Trophoblast cell (in vitro differentiated cells and primary cell): ENCODE results near the gene ATP2C2.

Source experiments
- DNase-seq, 2 donors: peaks; one replicate each; pipeline ENCODE4 v3.0.0-alpha.2; 2016
- H2AFZ ChIP-seq: 2 replicates; pipeline ENCODE4 v1.6.1; 2013; ENCODE audit warnings: low read length, moderate library complexity, mild to moderate bottlenecking; ENCODE audit not compliant: insufficient read depth, poor library complexity
- H2AK5ac ChIP-seq: 2 replicates; pipeline ENCODE4 v1.6.1; 2013; ENCODE audit warnings: mild to moderate bottlenecking, low read length
- H2BK120ac ChIP-seq: 2 replicates; pipeline ENCODE4 v1.6.1; 2013; ENCODE audit warnings: low read length, mild to moderate bottlenecking, moderate library complexity; ENCODE audit not compliant: insufficient read depth, poor library complexity
- H2BK12ac ChIP-seq: 2 replicates; pipeline ENCODE4 v1.6.1; 2013; ENCODE audit warnings: mild to moderate bottlenecking, low read length, moderate library complexity
- H2BK5ac ChIP-seq: 2 replicates; pipeline ENCODE4 v1.6.1; 2013; ENCODE audit warnings: low read length, low read depth, moderate library complexity, mild to moderate bottlenecking; ENCODE audit not compliant: poor library complexity
- H3K14ac ChIP-seq: 2 replicates; pipeline ENCODE4 v1.6.1; 2013; ENCODE audit warnings: mild to moderate bottlenecking, low read length
- H3K18ac ChIP-seq: 2 replicates; pipeline ENCODE4 v1.6.1; 2013; ENCODE audit warnings: mild to moderate bottlenecking, low read length
- H3K23ac ChIP-seq: 2 replicates; pipeline ENCODE4 v1.6.1; 2013; ENCODE audit warnings: low read length
- H3K27ac ChIP-seq: 2 replicates; pipeline ENCODE4 v1.5.1; 2013; ENCODE audit warnings: low read depth, mild to moderate bottlenecking, inconsistent platforms, low read length, moderate library complexity
- H3K27me3 ChIP-seq: 2 replicates; pipeline ENCODE4 v1.6.1; 2013; ENCODE audit warnings: inconsistent platforms, mild to moderate bottlenecking, low read length, moderate library complexity; ENCODE audit not compliant: insufficient read depth
- H3K36me3 ChIP-seq, 2 experiments: 1 replicate in 1 of 2; 2 replicates in 1 of 2; pipeline ENCODE4 v1.6.1; 2013; ENCODE audit warnings: low read length in 2 of 2, mild to moderate bottlenecking in 2 of 2, moderate library complexity in 1 of 2; ENCODE audit not compliant: insufficient read depth in 2 of 2, control insufficient read depth in 1 of 2
- H3K4ac ChIP-seq: 2 replicates; pipeline ENCODE4 v1.6.1; 2013; ENCODE audit warnings: low read depth, mild to moderate bottlenecking, low read length, moderate library complexity
- H3K4me1 ChIP-seq, 2 experiments: 1 replicate in 1 of 2; 2 replicates in 1 of 2; pipeline ENCODE4 v1.6.1; 2013; ENCODE audit warnings: low read length in 2 of 2, mild to moderate bottlenecking in 2 of 2, moderate library complexity in 1 of 2; ENCODE audit not compliant: insufficient read depth in 2 of 2, control insufficient read depth in 1 of 2
- H3K4me2 ChIP-seq: 2 replicates; pipeline ENCODE4 v1.6.1; 2013; ENCODE audit warnings: inconsistent platforms, mild to moderate bottlenecking, low read length, moderate library complexity
- H3K4me3 ChIP-seq: 2 replicates; pipeline ENCODE4 v1.5.1; 2013; ENCODE audit warnings: mild to moderate bottlenecking, low read depth, low read length, inconsistent platforms
- H3K79me1 ChIP-seq: one replicate; pipeline ENCODE4 v1.6.1; 2013; ENCODE audit warnings: low read length
- H3K79me2 ChIP-seq: 2 replicates; pipeline ENCODE4 v1.6.1; 2013; ENCODE audit warnings: low read length, mild to moderate bottlenecking; ENCODE audit not compliant: control insufficient read depth, insufficient read depth, poor library complexity
- H3K9ac ChIP-seq: 2 replicates; pipeline ENCODE4 v1.6.1; 2013; ENCODE audit warnings: mild to moderate bottlenecking, low read length
- H3K9me3 ChIP-seq: 2 replicates; pipeline ENCODE4 v1.6.1; 2013; ENCODE audit warnings: low read depth, mild to moderate bottlenecking, control low read depth, inconsistent platforms, low read length; ENCODE audit not compliant: insufficient read depth
- H4K12ac ChIP-seq: 2 replicates; pipeline ENCODE4 v1.6.1; 2013; ENCODE audit warnings: low read depth, mild to moderate bottlenecking, low read length, moderate library complexity
- H4K8ac ChIP-seq: 2 replicates; pipeline ENCODE4 v1.6.1; 2013; ENCODE audit warnings: low read depth, mild to moderate bottlenecking, low read length, moderate library complexity
- H4K91ac ChIP-seq: one replicate; pipeline ENCODE4 v1.6.1; 2013; ENCODE audit warnings: low read depth, mild to moderate bottlenecking, low read length, moderate library complexity
- WGBS: extraction: QIAGEN DNeasy Blood & Tissue Kit; methylation state at CpG from one replicate; pipeline ENCODE4 v1.1.7; 2013; ENCODE audit warnings: missing lambda C conversion rate; ENCODE audit not compliant: insufficient read length, insufficient coverage; ENCODE audit errors: extremely low coverage; 5-methylcytosine and 5-hydroxymethylcytosine counted together

ATP2C2 gene

DNA sequence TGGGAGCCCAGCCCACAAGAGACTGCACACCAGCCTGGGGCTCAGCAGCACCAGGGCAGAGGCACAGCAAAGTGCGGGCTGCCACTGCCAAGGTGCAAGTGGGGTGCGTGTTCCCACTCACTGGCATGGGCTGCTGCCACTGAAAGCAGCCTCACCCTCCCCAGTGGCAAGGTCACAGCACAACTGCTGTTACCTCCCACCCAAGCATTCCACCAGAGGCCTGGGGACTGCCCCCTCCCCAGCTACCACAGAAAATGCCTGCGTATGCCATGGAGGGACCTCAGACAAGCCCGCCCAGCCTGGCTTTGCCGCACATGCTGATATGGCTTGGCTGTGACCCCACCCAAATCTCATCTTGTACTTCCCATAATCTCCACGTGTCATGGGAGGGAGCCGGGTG, 103.0 kb downstream of the ATP2C2 start:
- Histone ChIP-seq H2BK120ac (no peak overlapping the region), H3K27me3 (no peaks in the 10 kb centered on the region), H4K12ac (no peak overlapping the region), H4K91ac (no peak overlapping the region), H3K4me2 (no peak overlapping the region), H3K4me3 (no peak overlapping the region), H3K79me2 (no peaks in the 10 kb centered on the region), H3K36me3 (peaks cover 6 to 9% of the 10 kb centered on the region in 2 experiments), H3K14ac (no peak overlapping the region), H3K27ac (no peak overlapping the region), H2AFZ (no peak overlapping the region), H4K8ac (no peak overlapping the region), H3K23ac (no peak overlapping the region), H3K9ac (no peak overlapping the region), H3K4me1 (peaks cover 3% of the 10 kb centered on the region in 2 experiments), H2BK12ac (no peak overlapping the region), H2BK5ac (no peak overlapping the region), H3K9me3 (peaks cover 6% of the 10 kb centered on the region), H3K79me1 (peaks cover 9% of the 10 kb centered on the region), H3K4ac (no peak overlapping the region), H2AK5ac (no peak overlapping the region), H3K18ac (no peak overlapping the region)
- DNase-seq: no peak
- WGBS: no CpG with 5 or more reads among the region's 7 CpGs

DNA sequence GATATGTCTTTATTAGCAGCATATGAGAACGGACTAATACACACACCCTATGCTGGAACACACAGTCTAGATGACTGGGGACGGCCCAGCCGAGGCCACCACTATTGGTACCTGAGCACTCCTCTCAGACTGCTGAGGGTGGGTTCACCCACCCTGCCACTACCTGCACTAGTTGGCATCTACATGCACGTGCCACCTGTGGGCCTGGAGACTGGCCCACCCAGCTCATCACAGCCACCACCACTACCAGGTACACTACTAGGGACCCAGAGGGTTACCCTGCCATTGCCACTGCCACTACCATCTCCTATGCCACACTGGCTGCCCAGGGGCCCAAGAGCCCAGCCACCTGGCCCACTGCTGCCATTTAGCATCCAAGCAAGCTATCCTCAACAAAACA, 103.6 kb downstream of the ATP2C2 start:
- Histone ChIP-seq H3K4ac (no peak overlapping the region), H3K9me3 (peaks cover 6% of the 10 kb centered on the region), H2AFZ (no peak overlapping the region), H3K9ac (no peak overlapping the region), H3K27ac (no peak overlapping the region), H3K14ac (no peak overlapping the region), H2BK12ac (peak overlapping the region; percentile 7), H3K4me3 (no peak overlapping the region), H2BK120ac (no peak overlapping the region), H2BK5ac (no peak overlapping the region), H4K91ac (no peak overlapping the region), H4K12ac (no peak overlapping the region), H3K27me3 (no peaks in the 10 kb centered on the region), H3K23ac (no peak overlapping the region), H3K36me3 (peaks cover 6 to 9% of the 10 kb centered on the region in 2 experiments), H3K79me2 (no peaks in the 10 kb centered on the region), H4K8ac (no peak overlapping the region), H3K79me1 (peaks cover 15% of the 10 kb centered on the region), H3K4me1 (peaks cover 6 to 10% of the 10 kb centered on the region in 2 experiments), H3K4me2 (no peak overlapping the region), H2AK5ac (no peak overlapping the region), H3K18ac (no peak overlapping the region)
- DNase-seq: no peak
- no CpG with 5 or more reads among the region's 4 CpGs for WGBS

DNA sequence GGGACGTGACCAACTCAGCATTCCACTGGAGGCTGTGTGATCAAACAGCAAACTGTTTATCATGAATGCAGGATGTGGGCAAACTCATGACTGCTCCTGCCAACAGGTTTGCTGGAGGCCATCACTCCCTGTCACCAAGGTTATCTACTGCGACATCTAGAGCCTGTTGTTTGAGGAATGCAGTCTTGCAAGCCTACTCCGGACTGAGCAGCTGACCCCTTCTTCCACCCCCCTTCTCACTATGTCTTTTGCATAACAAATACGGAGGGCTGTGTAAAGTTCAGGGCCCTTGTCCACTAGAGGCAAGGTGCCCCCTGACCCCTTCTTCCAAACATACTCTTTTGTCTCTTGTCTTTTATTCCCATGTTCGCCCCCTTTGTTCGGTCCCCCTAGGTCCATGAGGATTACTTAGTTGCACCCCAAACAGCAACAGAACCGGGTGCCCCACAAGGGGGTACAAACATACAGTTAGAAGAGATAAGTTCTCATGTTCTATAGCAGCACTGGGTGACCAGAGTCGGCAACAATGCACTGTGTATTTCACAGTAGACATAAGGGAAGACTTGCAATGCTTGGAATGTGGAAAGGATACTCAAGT, 107.4 kb downstream of the ATP2C2 start:
- peak overlapping the region; percentile 63 for H4K91ac ChIP-seq
- peaks cover 16 to 19% of the 10 kb centered on the region in 2 experiments for H3K36me3 ChIP-seq
- H3K79me1 ChIP-seq: peaks cover 22% of the 10 kb centered on the region
- H3K23ac ChIP-seq: no peak overlapping the region
- peaks cover 2% of the 10 kb centered on the region for H3K79me2 ChIP-seq
- H2AK5ac ChIP-seq: no peak overlapping the region
- H3K27ac ChIP-seq: peak overlapping the region; percentile 81
- no peak overlapping the region for H3K4me3 ChIP-seq
- H3K9ac ChIP-seq: no peak overlapping the region
- H2AFZ ChIP-seq: peak overlapping the region; percentile 13
- H4K8ac ChIP-seq: peak overlapping the region; percentile 17
- H2BK12ac ChIP-seq: peak overlapping the region; percentile 21
- H3K4ac ChIP-seq: no peak overlapping the region
- no peak overlapping the region for H4K12ac ChIP-seq
- H3K27me3 ChIP-seq: no peaks in the 10 kb centered on the region
- peak overlapping the region; percentile 88 for H2BK120ac ChIP-seq
- H3K9me3 ChIP-seq: peaks cover 3% of the 10 kb centered on the region
- no CpG with 5 or more reads among the region's 8 CpGs for WGBS
- peak overlapping the region; percentile 51 for H3K18ac ChIP-seq
- peak; percentile 80 to 85 for DNase-seq
- peak overlapping the region; percentile 64 for H3K14ac ChIP-seq
- peaks cover 14 to 21% of the 10 kb centered on the region in 2 experiments for H3K4me1 ChIP-seq
- peak overlapping the region; percentile 29 for H3K4me2 ChIP-seq
- peak overlapping the region; percentile 90 for H2BK5ac ChIP-seq

- Histone ChIP-seq H4K91ac (peak overlapping the region; percentile 78), H4K12ac (no peak overlapping the region), H2BK5ac (peak overlapping the region; percentile 42), H3K4me2 (no peak overlapping the region), H3K27me3 (no peaks in the 10 kb centered on the region), H2AK5ac (peak overlapping the region; percentile 84), H3K4me1 (peaks cover 14 to 21% of the 10 kb centered on the region in 2 experiments), H3K36me3 (peaks cover 21 to 24% of the 10 kb centered on the region in 2 experiments), H3K23ac (no peak overlapping the region), H3K79me1 (peaks cover 22% of the 10 kb centered on the region), H2AFZ (no peak overlapping the region), H3K79me2 (peaks cover 2% of the 10 kb centered on the region), H3K18ac (peak overlapping the region; percentile 33), H3K4ac (peak overlapping the region; percentile 42), H3K4me3 (peak overlapping the region; percentile 32), H2BK120ac (peak overlapping the region; percentile 84), H3K9ac (no peak overlapping the region), H3K27ac (no peak overlapping the region), H3K9me3 (peaks cover 3% of the 10 kb centered on the region), H4K8ac (peak overlapping the region; percentile 14), H3K14ac (peak overlapping the region; percentile 50), H2BK12ac (peak overlapping the region; percentile 78)
- no peak for DNase-seq
- WGBS: no CpG with 5 or more reads among the region's 8 CpGs
Measured at GRCh38 chr16:84476401-84476800, 108.1 kb downstream of the ATP2C2 start.
